Loucy (cell line): ENCODE results near the gene CROCC2.

ENCODE experiments used
- CTCF ChIP-seq: fragments of 200-600 bp; sonication (generic); conservative IDR thresholded peaks from 2 replicates; pipeline ENCODE4 v1.5.1; 2014; ENCODE audit warnings: mild to moderate bottlenecking, antibody characterized with exemption, low read length
- EZH2phosphoT487 ChIP-seq: fragments of 200-600 bp; IDR thresholded peaks from 2 replicates; pipeline ENCODE4 v1.6.1; 2018; ENCODE audit warnings: antibody characterized with exemption, mild to moderate bottlenecking, moderate library complexity, borderline replicate concordance

GRCh38 chr2:241006412-241006811, 100.3 kb downstream of the CROCC2 start:
- no peak for TF ChIP-seq CTCF
- no peak for TF ChIP-seq EZH2phosphoT487
